Activated gamma-delta T cell treated with Interleukin-2 at 50 U/mL for 16 hours (primary cell): ENCODE data around the gene CYP4A22.
"Not testable (repeated sequence)": the region's sequence is repeated elsewhere in the genome, so short reads cannot be mapped to it uniquely, and the experiment has no call there.

Experiments
- DNase-seq: peaks from one replicate; pipeline ENCODE4 v3.0.0-alpha.2; 2020

Gene CYP4A22

GRCh38 chr1:47137198-47137597, at the start of gene CYP4A22:
TSS of gene CYP4A22 (plus strand) at chr1:47137441. CDS start at chr1:47137486, 45 bp downstream.
- no peak for DNase-seq

DNA sequence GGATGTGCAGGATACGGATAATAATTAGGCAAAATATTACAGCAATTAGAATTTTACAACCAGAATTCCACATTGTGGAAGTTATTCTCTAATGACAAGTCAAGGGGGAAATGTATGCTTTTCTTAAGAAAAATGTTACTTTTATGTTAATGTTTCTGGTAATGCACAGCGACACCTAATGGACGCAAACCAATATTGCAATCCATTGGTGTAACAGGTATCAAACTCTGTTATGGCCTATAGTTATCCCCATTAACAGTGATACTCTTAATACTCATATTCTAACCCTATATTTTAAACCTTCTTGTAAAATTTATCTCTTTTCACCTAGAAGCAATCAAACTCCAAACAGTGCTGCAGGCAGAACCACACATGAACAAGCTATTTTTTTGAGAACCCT, 47.9 kb upstream of the CYP4A22 start:
- DNase-seq = not testable (repeated sequence)

DNA sequence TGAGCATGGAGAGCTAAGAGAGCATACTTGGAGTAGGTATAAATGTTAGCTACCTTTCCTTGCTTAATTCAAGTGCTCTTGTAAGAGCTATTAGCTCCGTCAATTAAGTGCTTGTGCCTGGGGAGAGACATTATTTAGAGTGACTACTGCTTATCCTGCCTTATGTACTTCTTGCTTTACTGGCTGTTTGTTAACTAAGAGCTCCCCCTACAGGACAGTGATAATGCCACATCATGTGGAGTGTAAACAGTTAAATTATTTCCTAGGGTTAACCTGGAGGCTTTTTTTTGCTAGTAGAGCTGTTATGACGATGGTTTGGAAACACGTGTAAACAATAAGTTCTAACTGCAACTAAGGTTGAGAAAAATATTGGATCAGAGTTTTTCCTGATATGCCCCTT, 45.8 kb upstream of the CYP4A22 start:
- not testable (repeated sequence) for DNase-seq

DNA sequence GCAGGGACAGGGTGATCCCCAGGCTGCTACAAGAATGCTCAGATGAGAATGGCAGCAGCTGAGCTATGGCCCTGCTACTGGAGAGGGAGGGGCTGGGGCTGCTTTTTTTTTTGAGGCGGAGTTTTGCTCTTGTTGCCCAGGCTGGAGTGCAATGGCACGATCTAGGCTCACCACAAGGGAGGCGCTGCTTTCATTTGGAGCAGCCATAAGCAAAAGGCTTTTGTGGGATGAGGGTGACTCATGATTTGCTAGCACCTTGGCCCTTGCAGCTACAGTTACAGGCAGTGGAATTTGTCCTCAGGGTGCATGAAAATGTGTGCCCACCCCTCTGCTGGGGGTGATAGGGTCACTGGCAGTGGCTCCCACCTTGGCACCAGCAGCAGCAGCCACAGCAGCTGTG, 32.4 kb upstream of the CYP4A22 start:
- DNase-seq = no peak

DNA sequence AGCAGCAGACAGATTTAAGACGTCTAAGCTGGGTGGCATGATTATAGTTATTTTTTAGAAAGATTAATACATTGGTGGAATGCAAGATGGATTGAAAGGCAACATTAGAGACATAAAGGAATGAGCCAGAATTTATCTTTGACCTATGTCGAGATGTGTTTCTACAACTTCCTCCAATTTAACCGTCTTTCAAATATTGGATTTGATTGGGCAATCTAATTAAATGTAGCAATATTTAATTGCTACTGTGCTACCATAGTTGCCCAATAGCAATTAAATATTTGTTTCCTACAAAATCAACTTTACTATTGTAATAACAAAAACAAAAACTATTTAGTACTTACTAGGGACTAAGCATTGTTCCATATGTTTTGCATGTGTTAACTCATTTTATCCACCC, 30.4 kb upstream of the CYP4A22 start:
- DNase-seq = no peak

GRCh38 chr1:47107851-47108574, 29.2 kb upstream of the CYP4A22 start:
- not testable (repeated sequence) for DNase-seq

DNA sequence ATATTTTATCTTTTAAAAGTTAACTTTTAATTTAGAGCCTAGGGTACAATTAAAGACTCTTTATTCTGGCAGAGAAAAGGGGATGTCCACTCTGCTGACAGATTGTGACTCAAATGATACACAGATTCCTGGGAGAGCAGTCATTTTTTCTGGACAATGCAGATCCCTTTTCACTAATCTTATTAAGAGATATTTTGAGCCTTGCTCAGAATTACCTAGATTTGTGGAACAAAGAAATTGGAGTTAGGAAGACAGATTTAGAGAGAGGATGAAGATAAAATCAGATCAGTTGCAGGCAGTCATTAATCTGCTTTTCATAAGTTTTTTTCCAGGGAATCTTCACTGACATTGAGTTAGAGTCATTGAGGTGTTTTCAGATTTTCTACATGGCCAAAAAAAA, 27.8 kb upstream of the CYP4A22 start:
- DNase-seq = not testable (repeated sequence)

DNA sequence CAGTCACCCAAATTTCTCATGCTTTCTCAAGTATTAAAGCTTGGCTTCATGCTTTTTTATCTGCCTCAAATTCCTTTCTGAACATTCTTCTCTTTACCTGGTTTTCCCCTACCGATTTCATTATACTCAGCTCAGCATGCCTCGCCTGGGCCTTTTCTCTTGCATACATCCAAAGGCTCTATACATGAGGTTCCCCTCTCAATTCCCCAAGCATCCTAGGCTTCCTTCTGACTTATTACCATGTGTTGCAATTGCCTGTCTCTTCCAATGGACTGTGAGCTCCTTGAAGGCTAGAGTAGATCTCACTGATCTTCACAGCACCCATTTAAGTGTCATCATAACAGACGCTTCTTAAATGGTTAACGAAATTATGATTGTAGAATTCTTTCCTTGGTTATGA, 24.1 kb upstream of the CYP4A22 start:
- no peak for DNase-seq

DNA sequence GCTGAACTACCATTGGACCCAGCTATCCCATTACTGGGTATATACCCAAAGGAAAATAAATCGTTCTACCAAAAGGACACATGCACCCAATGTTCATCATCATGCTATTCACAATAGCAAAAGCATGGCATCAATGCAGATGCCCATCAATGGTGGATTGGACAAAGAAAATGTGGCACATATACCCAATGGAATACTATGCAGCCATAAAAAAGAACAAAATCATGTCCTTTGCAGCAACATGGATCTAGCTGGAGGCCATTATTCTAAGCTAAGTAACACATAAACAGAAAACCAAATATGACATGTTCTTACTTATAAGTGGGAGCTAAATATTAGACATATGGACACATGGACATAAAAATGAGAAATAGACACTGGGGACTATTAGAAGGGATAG, 16.2 kb upstream of the CYP4A22 start:
- DNase-seq = not testable (repeated sequence)

DNA sequence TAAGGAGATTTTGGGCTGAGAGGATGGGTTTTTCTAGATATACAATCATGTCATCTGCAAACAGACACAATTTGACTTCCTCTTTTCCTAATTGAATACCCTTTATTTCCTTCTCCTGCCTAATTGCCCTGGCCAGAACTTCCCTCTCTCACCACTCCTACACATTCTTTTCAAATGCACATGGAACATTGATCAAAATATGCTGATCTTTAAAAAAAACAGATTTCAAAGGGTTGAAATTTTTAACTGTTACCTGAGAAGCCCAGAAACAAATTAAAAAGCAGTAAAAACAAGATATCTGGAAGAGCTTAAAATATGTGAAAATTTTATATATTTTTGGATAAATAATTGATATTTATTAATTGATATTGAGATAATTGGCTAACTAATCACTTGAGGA, 12.4 kb upstream of the CYP4A22 start:
- DNase-seq = not testable (repeated sequence)

DNA sequence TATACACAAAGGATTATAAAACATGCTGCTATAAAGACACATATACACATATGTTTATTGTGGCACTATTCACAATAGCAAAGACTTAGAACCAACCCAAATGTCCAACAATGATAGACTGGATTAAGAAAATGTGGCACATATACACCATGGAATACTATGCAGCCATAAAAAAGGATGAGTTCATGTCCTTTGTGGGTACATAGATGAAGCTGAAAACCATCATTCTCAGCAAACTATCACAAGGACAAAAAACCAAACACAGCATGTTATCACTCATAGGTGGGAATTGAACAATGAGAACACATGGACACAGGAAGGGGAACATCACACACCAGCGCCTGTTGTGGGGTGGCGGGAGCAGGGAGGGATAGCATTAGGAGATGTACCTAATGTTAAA, 10.2 kb upstream of the CYP4A22 start:
- DNase-seq = not testable (repeated sequence)

GRCh38 chr1:47128221-47128620, 9.0 kb upstream of the CYP4A22 start:
- DNase-seq = no peak

GRCh38 chr1:47128854-47129253, 8.4 kb upstream of the CYP4A22 start:
- DNase-seq = not testable (repeated sequence)

- DNase-seq = not testable (repeated sequence)
Measured at GRCh38 chr1:47129489-47130230, 7.6 kb upstream of the CYP4A22 start.

GRCh38 chr1:47132665-47133064, 4.6 kb upstream of the CYP4A22 start:
- DNase-seq = not testable (repeated sequence)

GRCh38 chr1:47137925-47138615, 829 bp downstream of the CYP4A22 start:
- no peak for DNase-seq

- DNase-seq = not testable (repeated sequence)
Measured at GRCh38 chr1:47140358-47140757, 3.1 kb downstream of the CYP4A22 start.

- not testable (repeated sequence) for DNase-seq
Measured at GRCh38 chr1:47143654-47144053, 6.4 kb downstream of the CYP4A22 start.

DNA sequence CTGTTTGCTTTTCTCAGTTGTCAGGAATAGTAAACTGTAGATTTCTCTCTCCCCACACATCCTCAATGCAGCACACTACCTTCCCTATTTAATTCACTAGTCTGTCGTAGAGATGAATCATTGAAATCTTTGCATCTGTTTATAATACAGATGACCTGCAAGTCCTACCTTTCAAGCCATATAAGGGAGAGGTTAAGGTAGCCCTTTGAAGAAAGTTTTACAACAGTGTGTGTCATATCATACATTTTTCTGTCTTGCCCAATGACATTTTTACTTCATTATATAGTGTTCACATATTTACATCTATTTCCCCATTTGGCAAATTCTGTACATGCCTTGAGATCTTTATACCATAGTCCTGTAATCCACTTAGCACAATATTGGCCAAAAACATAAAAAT, 9.3 kb downstream of the CYP4A22 start:
- DNase-seq = not testable (repeated sequence)

DNA sequence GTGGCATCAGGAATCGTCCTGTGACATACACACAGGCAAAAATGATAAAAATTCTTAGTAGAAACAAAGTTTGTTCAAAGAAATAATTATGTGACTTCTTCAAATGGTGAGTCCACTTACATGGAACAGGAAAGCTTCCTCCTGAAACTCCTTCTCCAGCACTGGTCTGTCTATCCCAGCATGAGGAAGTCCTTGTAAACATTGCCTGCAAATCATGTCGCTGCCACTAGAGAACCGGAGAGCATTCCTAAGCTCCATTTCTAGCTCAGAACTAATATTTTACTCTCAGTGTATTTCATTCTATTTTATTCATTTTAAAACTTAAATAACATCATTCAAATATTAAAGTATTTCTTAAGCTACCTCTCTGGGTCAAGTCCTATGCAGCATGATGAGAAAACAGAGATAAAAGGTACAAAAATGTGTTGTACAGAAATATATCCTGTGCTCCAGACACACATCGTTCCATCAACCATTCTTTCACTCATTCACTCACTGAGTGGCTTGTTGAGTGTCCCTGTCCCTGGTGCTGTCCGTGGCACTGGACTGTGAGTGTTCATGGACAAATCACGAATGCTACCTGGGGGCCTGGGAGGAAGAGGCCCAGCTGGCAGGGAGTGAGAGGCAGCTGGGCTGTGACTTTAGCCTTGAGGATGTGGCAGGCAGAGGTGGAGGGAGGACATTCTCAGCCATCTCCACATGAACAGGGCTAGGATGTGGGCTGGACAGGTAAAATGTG, 10.0 kb downstream of the CYP4A22 start:
- no peak for DNase-seq

DNA sequence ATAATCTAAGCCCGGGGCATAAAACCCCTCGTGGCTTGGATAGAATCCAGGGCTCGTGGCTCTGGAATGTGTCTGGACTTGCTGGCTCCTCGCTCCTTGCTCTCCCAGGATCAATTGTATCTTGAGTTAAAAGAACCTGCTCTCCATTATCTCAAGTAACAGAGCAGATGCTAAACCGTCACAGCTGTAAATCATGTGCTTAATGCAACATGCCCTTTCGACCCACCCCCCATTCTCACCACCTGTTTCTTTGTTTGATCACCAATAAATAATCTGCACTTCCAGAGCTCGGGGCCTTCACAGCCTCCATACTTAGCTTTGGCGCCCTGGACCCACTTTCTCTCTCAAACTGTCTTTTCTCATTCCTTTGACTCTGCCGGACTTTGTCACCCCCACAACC, 11.9 kb downstream of the CYP4A22 start:
- not testable (repeated sequence) for DNase-seq

DNA sequence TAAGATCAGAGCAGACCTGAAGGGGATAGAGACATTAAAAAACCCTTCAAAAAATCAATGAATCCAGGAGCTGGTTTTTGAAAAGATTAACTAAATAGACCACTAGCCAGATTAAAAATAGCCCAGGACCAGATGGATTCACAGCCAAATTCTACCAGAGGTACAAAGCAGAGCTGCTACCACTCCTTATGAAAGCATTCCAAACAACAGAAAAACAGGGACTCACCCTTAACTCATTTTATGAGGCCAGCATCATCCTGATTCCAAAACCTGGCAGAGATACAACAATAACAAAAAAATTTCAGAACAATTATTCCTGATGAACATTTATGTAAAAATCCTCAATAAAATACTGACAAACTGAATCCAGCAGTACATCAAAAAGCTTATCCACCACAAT, 19.2 kb downstream of the CYP4A22 start:
- not testable (repeated sequence) for DNase-seq

DNA sequence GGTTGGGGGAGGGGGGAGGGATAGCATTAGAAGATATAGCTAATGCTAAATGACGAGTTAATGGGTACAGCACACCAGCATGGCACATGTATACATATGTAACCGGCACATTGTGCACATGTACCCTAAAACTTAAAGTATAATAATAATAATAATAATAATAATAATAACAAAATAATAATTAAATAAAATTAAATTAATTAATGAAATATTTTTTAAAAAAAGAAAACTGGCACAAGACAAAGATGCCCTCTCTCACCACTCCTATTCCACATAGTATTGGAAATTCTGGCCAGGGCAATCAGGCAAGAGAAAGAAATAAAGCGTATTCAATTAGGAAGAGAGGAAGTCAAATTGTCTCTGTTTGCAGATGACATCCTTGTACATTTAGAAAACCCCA, 20.7 kb downstream of the CYP4A22 start:
- DNase-seq = not testable (repeated sequence)
